GM19397 (cell line): ENCODE measurements around the gene ARMC6.
"Not testable (repeated sequence)": the region's sequence is repeated elsewhere in the genome, so short reads cannot be mapped to it uniquely, and the experiment has no call there.

Experiments used
- ATAC-seq: cut with Tn5 transposase; IDR thresholded peaks from one replicate; pipeline ENCODE4 v1.9.1; 2021; ENCODE audit warnings: mild to moderate bottlenecking, moderate library complexity; ENCODE audit not compliant: unreplicated experiment

The ARMC6 gene

DNA sequence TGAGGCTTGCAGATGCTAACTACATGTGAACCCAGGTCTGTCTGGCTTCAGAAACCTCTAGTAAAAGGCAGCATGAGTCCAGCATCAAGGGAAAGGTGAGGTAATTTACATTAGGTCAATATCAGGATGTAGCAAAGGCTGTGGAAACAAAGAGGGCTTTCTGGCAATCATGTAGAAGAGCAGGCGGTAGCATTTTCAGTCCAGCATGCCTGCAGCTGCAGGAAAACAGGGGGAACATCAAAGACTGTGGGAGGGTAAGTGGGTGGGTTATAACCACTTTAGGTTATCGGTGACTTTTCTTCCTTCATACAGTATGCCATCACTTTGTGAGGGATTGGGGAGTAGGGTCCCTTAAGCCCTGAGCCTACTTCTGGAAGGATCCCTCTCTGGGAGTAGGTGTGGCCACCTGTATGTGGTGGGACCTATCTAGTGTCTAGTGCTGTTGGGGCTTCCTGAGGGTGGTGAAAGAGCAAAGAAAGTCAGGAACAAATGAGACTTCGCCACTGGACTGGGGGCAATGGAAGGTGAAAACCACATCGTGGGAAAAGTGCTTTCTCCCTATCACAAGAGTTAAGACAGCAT, 10.9 kb upstream of the ARMC6 start:
- ATAC-seq: no peak

DNA sequence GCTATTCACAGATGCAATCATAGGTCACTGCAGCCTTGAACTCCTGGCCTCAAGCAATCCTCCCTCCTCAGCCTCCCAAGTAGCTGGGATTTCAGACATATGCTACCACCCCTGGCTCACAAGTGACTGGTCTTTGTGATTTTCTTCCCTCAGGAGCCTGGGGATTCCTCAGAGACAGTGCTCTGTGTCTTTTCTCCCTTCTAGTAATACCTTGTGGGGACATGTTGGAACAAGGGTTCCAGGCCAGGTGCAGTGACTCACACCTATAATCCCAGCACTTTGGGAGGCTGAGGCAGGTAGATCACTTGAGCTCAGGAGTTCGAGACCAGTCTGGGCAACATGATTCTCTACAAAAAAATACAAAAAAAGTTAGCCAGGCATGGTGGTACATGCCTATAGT, 10.0 kb upstream of the ARMC6 start:
- not testable (repeated sequence) for ATAC-seq

DNA sequence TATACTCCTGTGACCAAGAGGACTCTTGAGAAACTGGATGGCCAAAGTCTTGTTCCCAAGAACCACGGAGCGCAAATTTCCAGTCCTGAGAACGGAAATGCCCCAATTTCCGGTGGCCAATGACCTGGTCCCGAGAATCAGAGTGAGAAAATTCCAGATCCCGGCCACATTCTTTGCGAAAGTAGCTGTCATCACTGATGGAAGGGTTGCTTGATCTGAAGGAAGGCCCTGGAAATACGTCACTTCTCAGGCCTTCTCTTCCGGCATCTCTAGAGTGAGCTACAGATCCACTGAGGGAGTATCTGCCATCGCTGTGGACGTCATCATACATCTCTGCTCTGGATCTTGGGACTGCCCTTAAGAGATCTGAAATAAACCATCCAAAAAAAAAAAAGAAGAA, 7.5 kb upstream of the ARMC6 start:
- ATAC-seq: no peak

DNA sequence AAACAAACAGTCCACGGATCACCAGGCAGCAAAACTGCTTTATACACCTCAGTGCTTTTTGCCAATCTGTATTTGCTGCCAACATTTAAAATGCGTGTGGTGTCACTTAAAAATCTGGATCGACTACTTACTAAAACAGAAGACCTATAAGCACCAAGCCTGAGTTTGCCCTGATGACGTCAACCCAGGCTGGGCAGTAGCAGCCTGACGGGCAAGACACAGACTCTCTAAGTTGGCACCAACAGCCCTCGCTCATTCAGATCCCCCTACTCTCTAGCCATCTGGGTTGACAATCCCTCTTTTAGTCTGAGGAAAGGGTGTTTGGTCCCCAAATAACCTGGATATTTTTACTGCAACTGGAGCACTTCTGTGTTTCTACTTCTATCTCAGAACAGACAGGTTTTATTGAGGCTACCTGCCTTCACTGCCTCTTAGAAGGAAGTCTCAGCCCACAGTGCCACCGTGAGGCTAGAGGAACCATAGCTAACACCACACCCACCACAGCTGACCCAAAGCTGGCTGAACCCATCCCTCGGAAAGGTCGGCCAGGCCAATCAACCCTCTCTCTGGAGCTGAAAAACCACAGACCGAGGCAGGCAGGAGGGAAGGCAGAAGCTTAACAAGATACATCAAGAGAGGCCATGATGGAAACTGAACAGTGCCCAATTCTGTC, 7.0 kb upstream of the ARMC6 start:
- ATAC-seq: no peak

DNA sequence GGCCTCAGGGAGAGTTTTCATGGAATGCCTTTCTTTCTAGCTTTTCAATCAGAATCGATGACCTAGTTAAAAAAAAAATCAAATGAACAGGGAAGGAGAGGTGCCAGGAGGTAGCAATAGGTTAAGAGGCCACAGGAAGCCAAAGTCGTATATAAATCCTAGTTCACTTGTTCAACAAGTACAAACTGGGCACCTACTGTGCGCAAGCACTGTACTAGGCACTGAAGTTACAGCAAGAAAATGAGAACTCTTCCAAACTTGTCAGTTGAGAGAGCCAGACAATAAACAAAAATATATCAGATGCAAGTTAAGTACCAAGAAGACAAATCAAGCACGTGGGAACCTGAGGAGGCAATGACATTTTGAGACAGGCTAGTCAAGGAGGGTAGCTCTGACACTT, 6.2 kb upstream of the ARMC6 start:
- no peak for ATAC-seq

DNA sequence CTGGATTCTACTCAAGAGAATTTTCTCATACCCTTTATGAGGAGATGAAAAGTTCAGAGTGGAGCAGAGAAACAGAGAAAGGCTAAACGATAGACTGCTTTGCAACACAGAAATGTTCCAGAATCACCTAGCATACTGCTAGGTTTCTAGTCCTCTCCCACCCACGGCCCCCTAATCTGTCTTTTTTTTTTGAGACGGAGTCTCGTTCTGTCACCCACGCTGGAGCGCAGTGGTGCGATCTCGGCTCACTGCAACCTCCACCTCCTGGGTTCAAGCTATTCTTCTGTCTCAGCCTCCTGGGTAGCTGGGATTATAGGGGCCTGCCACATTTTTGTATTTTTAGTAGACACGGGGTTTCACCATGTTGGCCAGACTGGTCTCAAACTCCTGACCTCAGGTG, 4.9 kb upstream of the ARMC6 start:
- no peak for ATAC-seq

DNA sequence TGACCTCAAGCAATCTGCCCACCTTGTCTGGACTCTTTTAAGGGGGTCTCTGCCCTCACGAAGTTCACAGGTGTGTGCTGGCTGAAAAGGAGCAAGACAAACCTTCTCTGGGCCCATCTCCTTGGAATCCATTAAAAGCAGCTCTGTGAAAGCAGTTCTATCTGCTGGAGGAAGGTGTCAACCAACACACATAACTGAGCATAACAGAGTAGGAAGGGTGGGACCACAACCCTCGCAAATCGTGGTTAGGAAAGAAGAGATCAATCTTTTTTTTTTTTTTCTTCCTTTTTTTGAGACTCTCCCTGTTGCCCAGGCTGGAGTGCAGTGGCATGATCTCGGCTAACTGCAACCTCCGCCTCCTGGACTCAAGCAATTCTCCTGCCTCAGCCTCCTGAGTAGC, 1.5 kb upstream of the ARMC6 start:
- no peak for ATAC-seq

DNA sequence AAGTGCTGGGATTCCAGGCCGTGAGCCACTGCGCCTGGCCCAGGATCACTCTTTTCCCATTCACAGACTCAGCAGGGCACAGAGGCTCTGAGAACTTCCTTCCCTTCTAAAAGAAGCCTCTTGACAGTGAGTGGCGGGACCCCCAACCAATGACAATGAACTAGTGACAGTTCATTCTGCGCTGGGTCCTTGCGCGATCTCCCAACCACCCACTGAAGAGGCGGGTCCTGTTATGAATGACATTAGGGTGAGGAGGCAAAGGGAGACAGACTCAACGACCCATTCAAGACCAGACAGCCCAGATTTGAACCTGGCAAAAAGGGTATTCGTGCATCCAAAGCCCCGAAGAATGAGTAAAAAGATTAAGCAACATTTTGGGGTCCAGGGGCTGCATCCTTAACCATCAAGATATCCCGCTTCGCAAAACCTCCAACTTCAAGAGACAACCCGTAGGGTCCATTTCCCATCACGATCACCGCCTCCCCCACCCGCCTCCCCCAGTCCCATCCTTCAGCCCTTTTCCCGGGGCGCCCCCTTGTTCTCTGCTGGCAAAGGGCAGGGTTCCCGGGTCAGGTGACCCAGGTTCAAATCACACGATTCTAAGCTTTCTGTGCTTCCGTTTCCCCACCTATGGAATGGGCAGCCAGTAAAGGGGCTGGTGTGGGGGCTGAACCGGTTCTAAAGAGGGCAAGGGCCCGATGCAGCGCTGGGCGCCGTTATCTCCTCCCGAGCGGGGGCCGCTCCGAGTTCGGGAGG, 805 bp upstream of the ARMC6 start:
- peak; percentile 4 for ATAC-seq

DNA sequence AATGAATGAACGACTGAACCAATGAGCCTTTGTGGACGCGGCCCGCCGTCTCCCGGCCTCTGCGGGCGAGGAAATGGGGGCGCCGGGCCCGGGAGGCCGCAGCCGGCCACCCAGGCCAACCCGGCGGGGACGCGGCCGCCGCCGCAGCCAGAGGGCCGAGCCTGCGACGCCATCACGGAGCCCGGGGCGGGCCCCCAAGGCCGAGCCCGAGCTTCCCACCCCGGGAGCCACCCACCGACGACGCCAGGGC, 302 bp upstream of the ARMC6 start:
- ATAC-seq: no peak

DNA sequence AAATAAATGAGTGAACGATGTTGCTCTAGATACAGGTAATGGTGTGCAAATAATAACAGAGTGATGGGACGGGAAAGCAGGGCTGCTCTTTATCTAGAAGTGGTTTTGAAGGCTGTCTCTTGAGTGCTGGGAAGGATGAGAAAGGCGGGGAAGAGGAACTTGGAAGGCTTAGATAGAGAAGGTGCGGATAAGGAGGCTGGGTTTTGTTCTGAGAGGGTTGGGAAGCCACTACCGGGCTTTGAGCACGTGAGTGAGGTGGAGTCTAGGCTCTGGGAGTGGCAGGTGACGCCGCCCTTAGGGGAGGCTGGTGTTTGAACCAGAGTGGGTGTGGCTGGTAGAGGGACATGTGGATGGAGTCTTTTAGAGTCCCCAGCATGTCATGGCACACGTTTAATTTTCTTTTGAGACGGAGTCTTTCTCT, 811 bp downstream of the ARMC6 start:
- no peak for ATAC-seq

DNA sequence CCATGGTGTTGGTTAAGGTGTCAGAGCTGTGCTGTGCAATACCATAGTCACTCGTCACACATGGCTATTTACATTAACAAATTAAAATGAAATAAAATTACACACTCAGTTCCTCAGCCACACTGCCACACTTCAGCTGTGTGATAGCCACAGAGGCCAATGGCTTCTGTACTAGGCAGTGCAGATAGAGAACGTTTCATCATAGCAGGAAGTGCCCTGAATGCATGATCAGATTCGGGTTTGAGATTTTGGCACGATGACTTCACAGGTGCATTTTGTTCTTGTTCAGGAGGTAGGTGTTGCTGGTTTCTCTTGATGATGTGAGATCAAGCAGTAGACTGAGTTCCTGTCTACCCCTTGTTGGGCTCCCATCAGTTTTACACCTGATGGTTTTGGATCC, 6.5 kb downstream of the ARMC6 start:
- ATAC-seq: no peak

DNA sequence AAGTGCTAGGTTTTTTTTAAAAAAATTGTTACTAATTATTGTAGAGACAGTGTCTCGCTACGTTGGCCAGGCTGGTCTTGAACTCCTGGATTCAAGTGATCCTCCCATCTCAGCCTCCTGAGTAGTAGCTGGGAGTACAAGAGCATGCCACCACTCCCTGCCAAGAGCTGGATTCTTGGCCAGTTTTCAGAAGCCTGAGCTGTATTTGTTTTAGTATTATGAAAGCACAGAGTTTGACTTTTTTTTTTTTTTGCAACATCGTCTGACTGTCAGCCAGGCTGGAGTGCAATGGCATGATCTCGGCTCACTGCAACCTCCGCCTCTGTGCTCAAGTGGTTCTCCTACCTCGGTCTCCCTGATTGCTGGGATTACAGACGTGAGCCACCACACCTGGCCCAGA, 7.0 kb downstream of the ARMC6 start:
- no peak for ATAC-seq

DNA sequence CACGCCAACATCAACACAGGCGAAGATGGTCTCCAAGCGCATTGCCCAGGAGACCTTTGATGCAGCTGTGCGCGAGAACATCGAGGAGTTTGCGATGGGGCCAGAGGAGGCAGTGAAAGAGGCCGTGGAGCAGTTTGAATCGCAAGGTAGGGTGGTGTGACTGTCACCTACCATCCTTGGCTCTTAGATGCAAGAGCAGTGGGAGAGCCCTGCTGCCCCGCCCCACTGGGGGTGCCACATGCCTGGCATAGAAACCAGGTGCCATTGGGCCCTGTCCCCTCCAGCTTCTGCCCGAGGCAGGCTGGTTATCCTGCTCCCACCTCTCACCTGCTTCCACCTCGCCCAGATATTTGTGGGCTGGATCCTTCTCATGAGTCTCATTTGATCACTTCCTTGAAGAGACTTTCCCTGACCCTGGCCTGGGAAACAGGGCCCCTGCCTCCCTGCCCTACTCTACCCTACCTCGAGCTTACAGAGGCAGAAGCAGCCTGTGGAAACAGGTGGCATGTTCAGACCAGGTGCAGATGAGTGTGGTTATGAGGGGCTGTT, 9.4 kb downstream of the ARMC6 start:
- ATAC-seq: no peak

DNA sequence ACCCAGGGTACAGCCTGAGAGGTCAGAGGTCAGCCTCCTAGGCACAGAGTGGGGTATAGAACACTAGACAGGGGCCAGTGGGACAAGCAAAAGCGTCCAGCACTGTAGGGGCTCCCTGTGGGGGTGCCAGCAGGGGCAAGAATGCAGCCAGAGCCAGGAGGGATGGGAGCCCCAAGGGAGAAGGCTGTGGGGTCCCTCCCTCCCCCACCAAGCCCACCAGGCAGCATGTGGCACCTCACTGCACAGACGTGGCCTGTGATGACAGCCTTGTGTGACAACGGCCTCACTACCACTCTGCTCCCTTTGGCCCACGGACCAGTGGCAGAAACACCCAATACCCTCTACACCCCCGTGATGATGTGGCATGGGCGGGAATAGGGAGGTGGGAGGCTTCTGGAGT, 10.1 kb downstream of the ARMC6 start:
- no peak for ATAC-seq

DNA sequence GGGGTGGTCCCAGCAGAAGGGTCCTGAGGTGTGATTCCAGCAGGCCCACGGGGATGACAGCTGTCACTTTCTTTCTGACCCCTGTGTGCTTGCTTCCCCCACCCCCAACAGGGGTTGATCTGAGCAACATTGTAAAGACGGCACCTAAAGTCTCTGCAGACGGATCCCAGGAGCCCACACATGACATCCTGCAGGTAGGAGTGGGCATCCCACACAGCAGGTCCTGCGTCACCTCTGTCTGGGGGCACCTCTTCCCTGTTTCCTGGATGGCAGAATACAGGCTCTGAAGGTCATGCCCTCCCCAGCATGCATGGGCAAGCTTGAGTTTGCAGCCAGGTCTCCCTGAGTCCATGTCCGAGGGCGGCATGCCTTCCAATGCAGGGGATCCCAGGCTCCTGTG, 10.5 kb downstream of the ARMC6 start:
- ATAC-seq: no peak

DNA sequence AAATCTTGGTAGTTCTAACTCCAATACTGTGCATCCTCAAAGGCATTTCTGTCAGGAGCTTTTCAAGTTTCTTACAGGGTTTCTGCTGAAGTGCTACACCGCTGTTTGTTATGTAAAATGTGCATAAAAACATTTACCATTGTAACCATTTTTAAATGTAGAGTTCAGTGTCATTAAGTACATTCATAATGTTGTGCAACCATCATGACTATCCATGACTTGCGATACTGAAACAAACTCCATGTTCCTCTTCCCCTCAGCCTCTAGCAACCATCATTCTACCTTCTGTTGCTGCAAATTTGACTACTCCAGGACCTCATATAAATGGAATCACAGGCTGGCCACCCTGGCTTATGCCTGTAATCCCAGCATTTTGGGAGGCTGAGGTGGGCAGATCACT, 16.0 kb downstream of the ARMC6 start:
- no peak for ATAC-seq

DNA sequence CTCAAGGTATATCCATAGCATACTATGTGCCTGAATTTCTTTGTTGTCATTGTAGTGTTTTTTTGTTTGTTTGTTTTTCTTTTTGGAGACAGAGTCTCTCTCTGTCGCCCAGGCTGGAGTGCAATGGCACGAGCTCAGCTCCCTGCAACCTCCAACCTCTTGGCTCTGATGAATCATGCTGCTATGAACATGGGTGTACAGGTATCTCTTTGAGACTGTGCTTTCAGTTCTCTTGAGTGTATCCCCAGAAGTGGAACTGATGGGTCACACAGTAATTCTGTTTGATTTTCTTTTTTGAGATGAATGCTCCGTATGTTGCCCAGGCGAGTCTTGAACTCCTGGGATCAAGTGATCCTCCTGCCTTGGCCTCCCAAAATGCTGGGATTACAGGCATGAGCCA, 16.7 kb downstream of the ARMC6 start:
- ATAC-seq: no peak

DNA sequence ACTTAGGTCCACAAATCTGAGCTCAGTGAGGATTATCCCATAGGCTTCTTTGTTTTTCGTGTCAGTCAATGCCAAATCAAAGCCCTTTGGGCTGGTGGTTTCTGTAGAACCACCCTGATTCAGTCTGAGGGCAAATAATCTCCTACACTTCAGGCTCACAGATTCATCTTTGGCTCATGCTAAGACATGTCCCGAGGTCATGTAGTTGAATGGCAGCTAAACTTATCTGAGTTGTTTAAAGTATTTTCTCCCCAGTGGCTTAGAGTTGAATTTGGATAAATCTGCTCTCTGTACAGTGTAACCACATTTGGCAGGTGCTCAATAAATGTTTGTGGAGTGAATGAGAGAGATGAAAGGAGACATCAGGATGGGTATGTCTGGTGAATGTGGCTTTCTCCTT, 17.3 kb downstream of the ARMC6 start:
- ATAC-seq: no peak

DNA sequence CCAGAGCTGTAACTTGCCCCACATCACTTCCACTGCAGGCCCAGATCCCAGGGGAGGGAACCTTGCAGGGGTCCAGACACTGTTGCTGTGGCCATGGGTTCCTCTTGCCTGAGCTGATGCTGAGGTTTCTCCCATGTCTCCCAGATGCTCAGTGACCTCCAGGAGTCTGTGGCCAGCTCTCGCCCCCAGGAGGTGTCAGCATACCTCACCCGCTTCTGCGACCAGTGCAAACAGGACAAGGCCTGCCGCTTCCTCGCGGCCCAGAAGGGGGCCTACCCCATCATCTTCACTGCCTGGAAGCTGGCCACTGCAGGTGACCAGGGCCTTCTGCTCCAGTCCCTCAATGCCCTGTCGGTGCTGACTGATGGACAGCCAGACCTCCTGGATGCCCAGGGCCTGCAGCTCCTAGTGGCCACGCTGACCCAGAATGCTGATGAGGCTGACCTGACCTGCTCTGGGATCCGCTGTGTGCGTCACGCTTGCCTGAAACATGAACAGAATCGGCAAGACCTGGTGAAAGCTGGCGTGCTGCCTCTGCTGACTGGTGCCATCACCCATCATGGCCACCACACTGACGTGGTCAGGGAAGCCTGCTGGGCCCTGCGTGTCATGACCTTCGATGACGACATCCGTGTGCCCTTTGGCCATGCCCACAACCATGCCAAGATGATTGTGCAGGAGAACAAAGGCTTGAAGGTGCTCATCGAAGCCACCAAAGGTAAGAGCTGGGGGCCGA, 18.2 kb downstream of the ARMC6 start:
- no peak for ATAC-seq

DNA sequence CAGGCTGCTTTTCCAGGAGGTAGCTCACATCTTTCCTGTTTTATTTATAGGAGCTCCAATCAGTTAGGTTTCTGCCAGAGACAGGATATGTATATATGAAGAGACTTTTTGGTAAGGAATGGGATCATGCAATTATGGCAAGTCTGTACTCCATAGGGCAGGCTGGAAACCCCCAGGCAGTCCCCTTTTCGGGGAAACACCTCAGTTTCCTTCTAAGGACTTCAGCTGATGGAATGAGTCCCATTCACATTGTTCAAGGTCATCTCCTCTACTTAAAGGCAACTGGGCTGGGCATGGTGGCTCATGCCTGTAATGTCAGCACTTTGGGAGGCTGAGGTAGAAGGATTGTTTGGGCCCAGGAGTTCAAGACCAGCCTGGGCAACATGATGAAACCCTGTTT, 19.5 kb downstream of the ARMC6 start:
- ATAC-seq: no peak

DNA sequence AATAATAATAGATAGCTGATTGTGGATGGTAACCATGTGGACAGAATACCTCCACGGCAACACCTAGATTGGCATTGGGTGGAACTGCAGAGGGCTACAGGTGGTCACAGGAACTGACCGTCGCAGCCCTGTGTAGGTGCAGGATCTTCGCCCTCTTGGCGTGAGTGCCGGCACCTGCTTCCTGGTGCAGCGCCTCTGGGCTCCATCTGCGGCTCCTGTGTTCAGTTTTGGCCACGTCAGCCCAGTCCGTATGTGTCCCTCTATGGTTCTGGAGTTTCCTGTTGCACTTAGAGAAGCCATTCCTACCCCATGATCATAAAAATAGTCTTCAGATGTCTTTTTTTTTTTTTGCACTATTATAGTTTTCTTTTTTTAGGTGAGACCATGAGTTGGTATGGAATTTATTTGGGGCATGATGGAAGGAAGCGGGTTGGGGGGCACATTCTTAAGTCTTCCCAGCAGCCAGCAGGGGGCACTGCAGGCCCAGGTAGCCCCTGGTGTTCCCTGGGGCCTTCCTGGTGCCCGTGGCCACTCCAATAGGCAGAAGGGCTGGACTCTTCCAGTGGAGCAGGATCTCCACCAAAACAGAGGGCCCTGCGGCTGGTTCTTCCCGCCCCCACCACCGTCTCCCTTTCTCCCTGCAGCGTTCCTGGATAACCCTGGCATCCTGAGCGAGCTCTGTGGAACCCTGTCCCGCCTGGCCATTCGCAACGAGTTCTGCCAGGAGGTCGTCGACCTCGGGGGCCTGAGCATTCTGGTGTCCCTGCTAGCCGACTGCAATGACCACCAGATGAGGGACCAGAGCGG, 20.3 kb downstream of the ARMC6 start:
- no peak for ATAC-seq
